ENCODE data around the gene ISG20L2. TPM values are rescaled to one million over a fixed set of nuclear protein-coding genes. Genes with fewer than 3 reads are reported as not detected.

Gene ISG20L2
- total and polyA plus RNA-seq, 2 experiments from 2014 or later: 16.4 to 22.4 TPM

DNA sequence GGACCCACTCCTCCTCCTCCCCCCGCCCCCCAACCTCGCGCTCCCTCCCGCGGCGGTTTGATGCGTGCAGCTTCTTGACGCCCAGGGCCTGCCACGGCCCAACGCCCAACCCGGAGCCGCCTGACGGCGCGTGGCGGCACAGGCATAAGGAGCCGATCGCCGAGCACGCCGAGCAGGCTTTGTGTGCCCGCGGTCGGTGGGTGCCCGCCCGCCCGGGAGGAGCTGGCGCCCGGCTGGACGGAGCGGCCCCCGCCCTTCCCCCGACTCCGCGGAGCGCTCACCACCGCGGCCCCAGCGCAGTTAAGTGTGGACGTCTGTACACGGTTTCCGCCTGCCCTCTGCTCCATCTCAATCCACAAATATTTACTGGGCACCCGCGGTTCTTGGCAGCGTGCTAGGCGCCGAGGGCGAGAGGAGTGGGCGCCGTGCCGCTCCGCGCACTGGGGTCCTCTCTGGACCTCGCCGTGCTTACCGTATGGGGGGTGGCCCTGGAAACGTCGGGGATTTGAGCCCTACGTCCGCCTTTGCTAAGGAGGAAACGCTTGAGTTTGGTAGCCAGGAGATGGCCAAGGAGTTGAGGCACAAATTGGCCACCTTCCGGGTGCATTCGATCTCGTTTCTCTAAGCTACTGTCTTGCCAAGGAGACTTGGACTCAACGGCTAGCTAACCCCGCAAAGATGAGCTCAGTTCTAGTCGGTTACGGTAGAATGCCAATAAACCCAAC, 23.4 kb upstream of the ISG20L2 start:
- Histone ChIP-seq H3K36me3 (replicated peaks; ENCODE audit: insufficient read depth, low read depth) (no peaks in the 10 kb centered on the region), H3K4me1 (ENCODE audit: insufficient read depth) (peaks cover 32% of the 10 kb centered on the region), H3K9me2 (replicated peaks; ENCODE audit: insufficient read depth) (no peaks in the 10 kb centered on the region), H3K9me3 (ENCODE audit: low read depth) (no peaks in the 10 kb centered on the region), H3K4me2 (peak overlapping the region; percentile 83), H3K4me3 (peak overlapping the region; percentile 95), H3K27me3 (no peaks in the 10 kb centered on the region), H2AFZ (peak overlapping the region; percentile 98), H3K27ac (peak overlapping the region; percentile 100), H4K20me1 (ENCODE audit: insufficient read depth, poor library complexity, severe bottlenecking) (no peaks in the 10 kb centered on the region), H3K79me2 (peaks cover 64% of the 10 kb centered on the region)
- DNase-seq (ENCODE audit: low spot score): peak; percentile 98
- WGBS (ENCODE audit: low lambda C conversion rate, missing lambda C conversion rate): 1% methylated on average over 43 of the region's 68 CpGs
- no peak for TF ChIP-seq EZH2 (IDR thresholded peaks at IDR 0.05; ENCODE audit: borderline replicate concordance)
- no peak for TF ChIP-seq EZH2phosphoT487 (IDR thresholded peaks at IDR 0.05; ENCODE audit: low read depth, severe bottlenecking, unreplicated experiment)
- TF ChIP-seq, protein P1, sequence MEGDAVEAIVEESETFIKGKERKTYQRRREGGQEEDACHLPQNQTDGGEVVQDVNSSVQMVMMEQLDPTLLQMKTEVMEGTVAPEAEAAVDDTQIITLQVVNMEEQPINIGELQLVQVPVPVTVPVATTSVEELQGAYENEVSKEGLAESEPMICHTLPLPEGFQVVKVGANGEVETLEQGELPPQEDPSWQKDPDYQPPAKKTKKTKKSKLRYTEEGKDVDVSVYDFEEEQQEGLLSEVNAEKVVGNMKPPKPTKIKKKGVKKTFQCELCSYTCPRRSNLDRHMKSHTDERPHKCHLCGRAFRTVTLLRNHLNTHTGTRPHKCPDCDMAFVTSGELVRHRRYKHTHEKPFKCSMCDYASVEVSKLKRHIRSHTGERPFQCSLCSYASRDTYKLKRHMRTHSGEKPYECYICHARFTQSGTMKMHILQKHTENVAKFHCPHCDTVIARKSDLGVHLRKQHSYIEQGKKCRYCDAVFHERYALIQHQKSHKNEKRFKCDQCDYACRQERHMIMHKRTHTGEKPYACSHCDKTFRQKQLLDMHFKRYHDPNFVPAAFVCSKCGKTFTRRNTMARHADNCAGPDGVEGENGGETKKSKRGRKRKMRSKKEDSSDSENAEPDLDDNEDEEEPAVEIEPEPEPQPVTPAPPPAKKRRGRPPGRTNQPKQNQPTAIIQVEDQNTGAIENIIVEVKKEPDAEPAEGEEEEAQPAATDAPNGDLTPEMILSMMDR (IDR thresholded peaks at IDR 0.05; ENCODE audit: poor library complexity): no peak

DNA sequence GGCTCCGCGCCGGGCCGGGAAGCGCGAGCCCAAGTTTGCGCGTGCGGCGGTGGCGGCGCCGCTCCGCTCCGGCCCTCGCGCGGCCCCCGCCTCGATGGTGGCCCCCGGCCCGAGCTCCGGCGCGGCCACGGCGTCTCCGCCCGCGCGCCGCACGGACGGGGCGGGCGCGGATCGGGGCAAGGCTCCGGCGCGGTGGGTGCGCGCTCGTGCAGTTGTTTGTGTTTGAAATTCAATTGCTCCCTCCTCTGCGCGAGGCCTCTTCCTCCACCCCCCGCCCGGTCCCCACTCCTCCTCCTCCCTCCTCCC, 22.8 kb upstream of the ISG20L2 start, which contains the start of gene HDGF:
Gene HDGF, minus strand, starts transcription at position 225 of the 306 bp plus-strand sequence. CDS start 246 bp downstream, outside the sequence.
- Histone ChIP-seq H3K36me3 (replicated peaks; ENCODE audit: insufficient read depth, low read depth) (no peaks in the 10 kb centered on the region), H2AFZ (peak within 1 kb of the TSS; percentile 98), H3K9me2 (replicated peaks; ENCODE audit: insufficient read depth) (no peaks in the 10 kb centered on the region), H3K4me3 (peak within 1 kb of the TSS; percentile 95), H3K4me1 (ENCODE audit: insufficient read depth) (peaks cover 36% of the 10 kb centered on the region), H3K27ac (peak within 1 kb of the TSS; percentile 100), H3K4me2 (peak within 1 kb of the TSS; percentile 94), H3K9me3 (ENCODE audit: low read depth) (no peaks in the 10 kb centered on the region), H4K20me1 (ENCODE audit: insufficient read depth, poor library complexity, severe bottlenecking) (no peaks in the 10 kb centered on the region), H3K27me3 (no peaks in the 10 kb centered on the region), H3K79me2 (peaks cover 67% of the 10 kb centered on the region)
- TF ChIP-seq EZH2 (IDR thresholded peaks at IDR 0.05; ENCODE audit: borderline replicate concordance): no peak
- TF ChIP-seq EZH2phosphoT487 (IDR thresholded peaks at IDR 0.05; ENCODE audit: low read depth, severe bottlenecking, unreplicated experiment): no peak
- TF ChIP-seq, protein P1 (IDR thresholded peaks at IDR 0.05; ENCODE audit: poor library complexity): no peak
- DNase-seq (ENCODE audit: low spot score): no peak
- WGBS (ENCODE audit: low lambda C conversion rate, missing lambda C conversion rate): 1% methylated on average over 17 of the region's 48 CpGs

DNA sequence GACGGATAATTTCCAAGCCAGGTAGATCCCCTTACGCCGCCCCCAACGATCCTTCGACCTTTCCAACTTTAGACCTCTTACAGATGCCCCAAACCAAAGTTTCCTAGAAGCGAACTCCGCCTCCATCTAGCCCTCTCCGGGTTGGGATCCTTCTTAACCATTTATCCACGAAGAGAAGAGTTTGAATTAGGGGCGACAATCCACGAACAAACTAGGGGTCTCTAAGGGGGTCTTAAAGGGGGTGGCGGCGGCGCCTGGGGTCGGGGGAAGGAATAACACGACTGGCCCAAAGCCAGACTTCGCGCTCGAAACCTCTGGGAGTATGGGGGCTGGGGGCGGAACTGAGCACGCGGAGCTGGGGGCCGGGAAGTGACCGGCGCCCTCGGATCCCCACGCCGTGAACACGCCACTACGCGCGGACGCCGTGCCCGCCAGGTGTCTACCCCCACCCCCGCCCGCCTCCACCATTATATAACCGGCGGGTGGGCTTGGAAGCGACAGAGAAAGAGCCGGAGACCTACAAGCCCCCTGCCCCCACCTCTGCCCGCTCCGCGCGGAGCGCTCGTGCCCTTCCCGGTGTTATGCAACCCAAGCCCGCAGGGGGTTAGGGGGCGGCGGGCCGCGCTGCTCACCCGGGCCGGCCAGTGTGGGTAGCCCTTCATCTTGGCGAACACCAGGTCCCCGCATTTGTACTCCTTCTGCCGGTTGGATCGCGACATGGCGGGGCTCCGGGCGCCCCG, 22.3 kb upstream of the ISG20L2 start:
- H3K79me2 ChIP-seq: peaks cover 69% of the 10 kb centered on the region
- DNase-seq (ENCODE audit: low spot score): peak; percentile 71
- H3K4me1 ChIP-seq (ENCODE audit: insufficient read depth): peaks cover 42% of the 10 kb centered on the region
- peak overlapping the region; percentile 94 for H3K4me2 ChIP-seq
- H3K4me3 ChIP-seq: peak overlapping the region; percentile 50
- WGBS (ENCODE audit: low lambda C conversion rate, missing lambda C conversion rate): 2% methylated on average over 28 of the region's 64 CpGs
- H3K9me2 ChIP-seq (replicated peaks; ENCODE audit: insufficient read depth): no peaks in the 10 kb centered on the region
- no peak for TF ChIP-seq EZH2 (IDR thresholded peaks at IDR 0.05; ENCODE audit: borderline replicate concordance)
- peak overlapping the region; percentile 10 for H2AFZ ChIP-seq
- H3K27ac ChIP-seq: peak overlapping the region; percentile 100
- no peaks in the 10 kb centered on the region for H3K9me3 ChIP-seq (ENCODE audit: low read depth)
- H3K27me3 ChIP-seq: no peaks in the 10 kb centered on the region
- no peaks in the 10 kb centered on the region for H3K36me3 ChIP-seq (replicated peaks; ENCODE audit: insufficient read depth, low read depth)
- no peaks in the 10 kb centered on the region for H4K20me1 ChIP-seq (ENCODE audit: insufficient read depth, poor library complexity, severe bottlenecking)

DNA sequence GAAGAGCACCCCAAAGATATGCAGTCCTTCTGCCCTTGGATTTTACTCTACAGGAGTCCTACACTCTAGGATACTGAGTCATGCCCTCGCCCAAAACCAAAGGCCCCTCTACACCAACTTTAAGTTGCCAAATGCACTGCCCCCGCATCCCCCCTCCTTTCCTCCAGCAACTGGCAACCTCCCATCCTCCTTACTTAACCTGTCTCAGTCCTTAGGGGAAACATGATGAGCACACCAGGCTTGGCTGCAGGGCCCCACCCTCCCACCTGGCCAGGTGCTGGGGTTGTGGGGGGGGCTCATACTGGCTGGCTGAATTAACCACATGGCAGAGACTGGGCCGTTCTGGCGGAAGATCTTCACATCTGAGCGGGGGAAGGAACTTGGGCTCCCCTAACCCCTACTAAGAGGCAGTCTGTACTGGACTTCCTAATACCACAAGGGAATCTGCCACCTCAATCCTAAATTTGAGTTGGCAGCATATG, 21.7 kb upstream of the ISG20L2 start:
- Histone ChIP-seq H2AFZ (no peak overlapping the region), H3K4me2 (peak overlapping the region; percentile 94), H3K36me3 (replicated peaks; ENCODE audit: insufficient read depth, low read depth) (no peaks in the 10 kb centered on the region), H3K9me2 (replicated peaks; ENCODE audit: insufficient read depth) (no peaks in the 10 kb centered on the region), H4K20me1 (ENCODE audit: insufficient read depth, poor library complexity, severe bottlenecking) (no peaks in the 10 kb centered on the region), H3K79me2 (peaks cover 75% of the 10 kb centered on the region), H3K4me1 (ENCODE audit: insufficient read depth) (peaks cover 48% of the 10 kb centered on the region), H3K27ac (peak overlapping the region; percentile 100), H3K4me3 (peak overlapping the region; percentile 50), H3K9me3 (ENCODE audit: low read depth) (no peaks in the 10 kb centered on the region), H3K27me3 (no peaks in the 10 kb centered on the region)
- TF ChIP-seq, protein P1 (IDR thresholded peaks at IDR 0.05; ENCODE audit: poor library complexity): no peak
- TF ChIP-seq EZH2 (IDR thresholded peaks at IDR 0.05; ENCODE audit: borderline replicate concordance) (no peak), EZH2phosphoT487 (IDR thresholded peaks at IDR 0.05; ENCODE audit: low read depth, severe bottlenecking, unreplicated experiment) (no peak)
- 10% methylated on average over 5 of the region's 5 CpGs for WGBS (ENCODE audit: low lambda C conversion rate, missing lambda C conversion rate)
- peak; percentile 67 for DNase-seq (ENCODE audit: low spot score)

All from hepatocyte (in vitro differentiated cells).